H9 (cell line): Measurements from ENCODE around the gene POC1B. TPM values are rescaled to one million over a fixed set of nuclear protein-coding genes. Genes with fewer than 3 reads are reported as not detected.

Source experiments
- DNase-seq: peaks from one replicate; pipeline ENCODE4 v3.0.0-alpha.2; 2017
- H2AFZ ChIP-seq: one replicate; pipeline ENCODE4 v1.6.1; 2013; ENCODE audit warnings: mild to moderate bottlenecking, low read length, control low read depth, moderate library complexity
- H2AK5ac ChIP-seq: 2 replicates; pipeline ENCODE4 v1.6.1; 2013; ENCODE audit warnings: low read length, control low read depth, mixed read lengths; ENCODE audit not compliant: insufficient read length
- H2BK120ac ChIP-seq: one replicate; pipeline ENCODE4 v1.6.1; 2013; ENCODE audit warnings: low read depth, mild to moderate bottlenecking, low read length, control low read depth, inconsistent platforms; ENCODE audit not compliant: poor library complexity, severe bottlenecking
- H2BK12ac ChIP-seq: 2 replicates; pipeline ENCODE4 v1.6.1; 2013; ENCODE audit warnings: low read length, control low read depth, mixed read lengths, low read depth; ENCODE audit not compliant: insufficient read length
- H2BK15ac ChIP-seq: 2 replicates; pipeline ENCODE4 v1.6.1; 2013; ENCODE audit warnings: low read depth, low read length, control low read depth
- H2BK20ac ChIP-seq: one replicate; pipeline ENCODE4 v1.6.1; 2013; ENCODE audit warnings: low read depth, mild to moderate bottlenecking, low read length, control low read depth, inconsistent platforms; ENCODE audit not compliant: poor library complexity, severe bottlenecking
- H2BK5ac ChIP-seq: 2 replicates; pipeline ENCODE4 v1.6.1; 2013; ENCODE audit warnings: low read length, control low read depth, mixed read lengths; ENCODE audit not compliant: insufficient read length
- H3K14ac ChIP-seq: 2 replicates; pipeline ENCODE4 v1.6.1; 2013; ENCODE audit warnings: low read length, control low read depth; ENCODE audit not compliant: insufficient read depth
- H3K18ac ChIP-seq: 2 replicates; pipeline ENCODE4 v1.6.1; 2013; ENCODE audit warnings: low read depth, mild to moderate bottlenecking, mixed read lengths, low read length, control low read depth; ENCODE audit not compliant: insufficient read length
- H3K23ac ChIP-seq: 2 replicates; pipeline ENCODE4 v1.6.1; 2013; ENCODE audit warnings: low read length, control low read depth, mixed read lengths, low read depth; ENCODE audit not compliant: insufficient read length
- H3K23me2 ChIP-seq: 2 replicates; pipeline ENCODE4 v1.6.1; 2013; ENCODE audit warnings: low read depth, mild to moderate bottlenecking, mixed read lengths, low read length, control low read depth; ENCODE audit not compliant: insufficient read length, poor library complexity, severe bottlenecking
- H3K27ac ChIP-seq: 2 replicates; pipeline ENCODE4 v1.5.1; 2013; ENCODE audit warnings: low read length, control low read depth, mixed read lengths, low read depth; ENCODE audit not compliant: insufficient read length
- H3K27me3 ChIP-seq: 2 replicates; pipeline ENCODE4 v1.6.1; 2013; ENCODE audit warnings: low read length, control low read depth, inconsistent platforms; ENCODE audit not compliant: insufficient read depth
- H3K4ac ChIP-seq: 2 replicates; pipeline ENCODE4 v1.6.1; 2013; ENCODE audit warnings: low read depth, mild to moderate bottlenecking, control low read depth, inconsistent platforms, low read length, moderate library complexity
- H3K4me1 ChIP-seq: 2 replicates; pipeline ENCODE4 v1.6.1; 2013; ENCODE audit warnings: low read length, control low read depth, inconsistent platforms; ENCODE audit not compliant: insufficient read depth
- H3K4me2 ChIP-seq: 2 replicates; pipeline ENCODE4 v1.6.1; 2013; ENCODE audit warnings: low read length, control low read depth, mixed read lengths; ENCODE audit not compliant: insufficient read length, insufficient read depth
- H3K56ac ChIP-seq: 2 replicates; pipeline ENCODE4 v1.6.1; 2013; ENCODE audit warnings: low read depth, mild to moderate bottlenecking, mixed read lengths, low read length, control low read depth; ENCODE audit not compliant: insufficient read length
- H3K79me1 ChIP-seq: 2 replicates; pipeline ENCODE4 v1.6.1; 2013; ENCODE audit warnings: low read depth, mild to moderate bottlenecking, moderate library complexity, low read length, control low read depth, inconsistent platforms; ENCODE audit not compliant: insufficient read depth, poor library complexity, severe bottlenecking
- H3K79me2 ChIP-seq: 2 replicates; pipeline ENCODE4 v1.6.1; 2013; ENCODE audit warnings: low read length, control low read depth, inconsistent platforms; ENCODE audit not compliant: insufficient read depth
- H3K9ac ChIP-seq: 2 replicates; pipeline ENCODE4 v1.6.1; 2013; ENCODE audit warnings: low read length, control low read depth, mixed read lengths; ENCODE audit not compliant: insufficient read length; ENCODE audit errors: extremely low read depth
- H3K9me3 ChIP-seq: one replicate; pipeline ENCODE4 v1.6.1; 2013; ENCODE audit warnings: low read depth, low read length, inconsistent platforms; ENCODE audit not compliant: control insufficient read depth
- H3T11ph ChIP-seq: one replicate; pipeline ENCODE4 v1.6.1; 2013; ENCODE audit warnings: mild to moderate bottlenecking, low read length, control low read depth, inconsistent platforms
- H4K20me1 ChIP-seq: one replicate; pipeline ENCODE4 v1.6.1; 2013; ENCODE audit not compliant: control insufficient read depth, insufficient read length, insufficient read depth
- H4K5ac ChIP-seq: 2 replicates; pipeline ENCODE4 v1.6.1; 2013; ENCODE audit warnings: low read depth, mild to moderate bottlenecking, mixed read lengths, low read length, control low read depth; ENCODE audit not compliant: insufficient read length
- H4K8ac ChIP-seq: replicated peaks from 2 replicates; pipeline ENCODE4 v1.6.1; 2013; ENCODE audit warnings: low read length, control low read depth, mixed read lengths, low read depth; ENCODE audit not compliant: insufficient read length
- H4K91ac ChIP-seq: 2 replicates; pipeline ENCODE4 v1.6.1; 2013; ENCODE audit warnings: low read depth, mild to moderate bottlenecking, moderate library complexity, mixed read lengths, low read length, control low read depth; ENCODE audit not compliant: insufficient read length
- H3K27ac Mint-ChIP-seq, 3 experiments: 2 replicates in 2 of 3; 3 replicates in 1 of 3; pipeline ENCODE4 v1.8.0; 2020 to 2021; ENCODE audit warnings: mixed read lengths in 3 of 3, mild to moderate bottlenecking in 1 of 3, moderate library complexity in 1 of 3
- H3K27me3 Mint-ChIP-seq: 2 replicates; pipeline ENCODE4 v1.8.0; 2021; ENCODE audit warnings: low read depth, mild to moderate bottlenecking, moderate library complexity, mixed read lengths
- H3K36me3 Mint-ChIP-seq, 3 experiments: 2 replicates in 2 of 3; 3 replicates in 1 of 3; pipeline ENCODE4 v1.8.0; 2020 to 2021; ENCODE audit warnings: low read depth in 3 of 3, mixed read lengths in 3 of 3; ENCODE audit not compliant: insufficient read depth in 1 of 3
- H3K4me1 Mint-ChIP-seq, 2 experiments: 2 replicates each; pipeline ENCODE4 v1.8.0; 2020; ENCODE audit warnings: mixed read lengths in 2 of 2
- H3K4me3 Mint-ChIP-seq, 2 experiments: 2 replicates in 1 of 2; 3 replicates in 1 of 2; pipeline ENCODE4 v1.8.0; 2020 to 2021; ENCODE audit warnings: mild to moderate bottlenecking in 2 of 2, mixed read lengths in 2 of 2, moderate library complexity in 1 of 2
- H3K9me3 Mint-ChIP-seq, 2 experiments: 2 replicates in 1 of 2; 3 replicates in 1 of 2; pipeline ENCODE4 v1.8.0; 2020; ENCODE audit warnings: mild to moderate bottlenecking in 2 of 2, mixed read lengths in 2 of 2, moderate library complexity in 1 of 2
- WGBS: extraction: QIAGEN DNeasy Blood & Tissue Kit; methylation state at CpG from one replicate; pipeline ENCODE4 v1.1.7; 2013; ENCODE audit warnings: missing lambda C conversion rate, low lambda C conversion rate, mixed read lengths; ENCODE audit not compliant: insufficient read length; ENCODE audit errors: extremely low coverage; 5-methylcytosine and 5-hydroxymethylcytosine counted together
- total RNA-seq: library from RNA; stranded (reverse); gene quantifications from 2 replicates; pipeline ENCODE4 v1.2.1, GENCODE V29; 2021
- TF ChIP-seq, protein P1 (sequence below): fragments of 200-600 bp; sonication (generic); conservative IDR thresholded peaks from 3 replicates; pipeline ENCODE4 v1.8.0; 2021; ENCODE audit warnings: antibody characterized with exemption, mild to moderate bottlenecking

The POC1B gene
- total RNA-seq, 1 experiment from 2014 or later = 12.5 TPM

DNA sequence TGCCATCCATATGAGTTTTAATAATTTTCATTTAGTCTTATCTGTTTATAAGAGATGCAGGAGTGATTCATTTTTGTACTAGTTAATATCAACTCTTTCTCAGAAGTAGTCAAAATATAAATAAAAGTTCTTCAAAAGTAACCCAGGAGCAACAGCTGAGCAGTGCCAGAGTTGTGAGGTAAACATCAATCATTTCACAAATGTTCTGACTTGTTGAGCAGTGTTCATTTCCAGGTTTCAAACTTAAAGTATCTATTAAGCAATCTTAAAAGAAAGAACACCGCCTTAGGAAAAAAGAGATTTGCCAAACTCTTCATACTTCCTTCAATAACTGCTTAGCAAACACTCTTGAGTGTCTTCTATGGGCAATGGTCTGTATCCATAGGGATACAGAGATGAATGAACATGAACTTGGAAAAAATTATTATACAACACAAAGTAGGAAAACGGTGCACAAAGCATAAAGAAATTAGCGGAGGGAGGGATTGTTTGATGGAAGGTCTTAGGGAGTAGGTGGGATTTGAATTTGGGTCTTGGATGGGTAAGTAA lies 41.9 kb upstream of the POC1B start:
- no peak overlapping the region for H2AK5ac ChIP-seq
- H3K4me1 Mint-ChIP-seq = no peaks in the 10 kb centered on the region
- H2BK20ac ChIP-seq = no peak overlapping the region
- H4K5ac ChIP-seq = no peak overlapping the region
- H3K4me2 ChIP-seq = no peak overlapping the region
- TF ChIP-seq, protein P1, sequence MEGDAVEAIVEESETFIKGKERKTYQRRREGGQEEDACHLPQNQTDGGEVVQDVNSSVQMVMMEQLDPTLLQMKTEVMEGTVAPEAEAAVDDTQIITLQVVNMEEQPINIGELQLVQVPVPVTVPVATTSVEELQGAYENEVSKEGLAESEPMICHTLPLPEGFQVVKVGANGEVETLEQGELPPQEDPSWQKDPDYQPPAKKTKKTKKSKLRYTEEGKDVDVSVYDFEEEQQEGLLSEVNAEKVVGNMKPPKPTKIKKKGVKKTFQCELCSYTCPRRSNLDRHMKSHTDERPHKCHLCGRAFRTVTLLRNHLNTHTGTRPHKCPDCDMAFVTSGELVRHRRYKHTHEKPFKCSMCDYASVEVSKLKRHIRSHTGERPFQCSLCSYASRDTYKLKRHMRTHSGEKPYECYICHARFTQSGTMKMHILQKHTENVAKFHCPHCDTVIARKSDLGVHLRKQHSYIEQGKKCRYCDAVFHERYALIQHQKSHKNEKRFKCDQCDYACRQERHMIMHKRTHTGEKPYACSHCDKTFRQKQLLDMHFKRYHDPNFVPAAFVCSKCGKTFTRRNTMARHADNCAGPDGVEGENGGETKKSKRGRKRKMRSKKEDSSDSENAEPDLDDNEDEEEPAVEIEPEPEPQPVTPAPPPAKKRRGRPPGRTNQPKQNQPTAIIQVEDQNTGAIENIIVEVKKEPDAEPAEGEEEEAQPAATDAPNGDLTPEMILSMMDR = no peak
- H3K23ac ChIP-seq = no peak overlapping the region
- H3K27ac Mint-ChIP-seq = no peak overlapping the region
- H2BK120ac ChIP-seq = no peak overlapping the region
- no peak overlapping the region for H3K4me3 Mint-ChIP-seq
- H2BK12ac ChIP-seq = no peak overlapping the region
- H3K79me2 ChIP-seq = no peaks in the 10 kb centered on the region
- H3K23me2 ChIP-seq = no peaks in the 10 kb centered on the region
- no peaks in the 10 kb centered on the region for H3K36me3 Mint-ChIP-seq
- H2BK15ac ChIP-seq = no peak overlapping the region
- H3K56ac ChIP-seq = no peak overlapping the region
- H2AFZ ChIP-seq = no peak overlapping the region
- H2BK5ac ChIP-seq = no peak overlapping the region
- H3T11ph ChIP-seq = no peak overlapping the region
- no peak overlapping the region for H4K91ac ChIP-seq
- H3K4me1 ChIP-seq = no peaks in the 10 kb centered on the region
- no peak for DNase-seq
- no peak overlapping the region for H3K4ac ChIP-seq
- H3K9ac ChIP-seq = no peak overlapping the region
- no peak overlapping the region for H4K8ac ChIP-seq
- no peak overlapping the region for H3K14ac ChIP-seq
- no peaks in the 10 kb centered on the region for H3K79me1 ChIP-seq
- H4K20me1 ChIP-seq = no peaks in the 10 kb centered on the region
- H3K27me3 ChIP-seq = no peaks in the 10 kb centered on the region
- 100% methylated on average over 2 of the region's 3 CpGs for WGBS
- no peak overlapping the region for H3K27ac ChIP-seq
- H3K9me3 ChIP-seq = no peaks in the 10 kb centered on the region
- H3K18ac ChIP-seq = no peak overlapping the region
- H3K27me3 Mint-ChIP-seq = no peaks in the 10 kb centered on the region
- H3K9me3 Mint-ChIP-seq = no peaks in the 10 kb centered on the region
